Fibroblast of villous mesenchyme (primary cell): ENCODE data around the gene PIP5K1C. TPM values are rescaled to one million over a fixed set of nuclear protein-coding genes. Genes with fewer than 3 reads are reported as not detected.

Experiments
- DNase-seq: peaks from one replicate; pipeline ENCODE4 v3.0.0-alpha.2; 2010; ENCODE audit warnings: low read depth
- H3K4me3 ChIP-seq: 2 replicates; pipeline ENCODE4 v1.5.1; 2011; ENCODE audit warnings: low read depth, mild to moderate bottlenecking, low read length
- total RNA-seq: library from RNA; depleted of rRNA; stranded (reverse); fragments of >200 nt; gene quantifications from 2 replicates; pipeline ENCODE4 v1.2.3, GENCODE V29; 2012
- TF ChIP-seq, protein P1 (sequence below): IDR thresholded peaks from 2 replicates; pipeline ENCODE4 v1.5.1; 2012; ENCODE audit warnings: low read depth, mild to moderate bottlenecking, low read length; ENCODE audit not compliant: insufficient read depth

Gene PIP5K1C
- total RNA-seq, 1 donor, result 46.2 TPM

DNA sequence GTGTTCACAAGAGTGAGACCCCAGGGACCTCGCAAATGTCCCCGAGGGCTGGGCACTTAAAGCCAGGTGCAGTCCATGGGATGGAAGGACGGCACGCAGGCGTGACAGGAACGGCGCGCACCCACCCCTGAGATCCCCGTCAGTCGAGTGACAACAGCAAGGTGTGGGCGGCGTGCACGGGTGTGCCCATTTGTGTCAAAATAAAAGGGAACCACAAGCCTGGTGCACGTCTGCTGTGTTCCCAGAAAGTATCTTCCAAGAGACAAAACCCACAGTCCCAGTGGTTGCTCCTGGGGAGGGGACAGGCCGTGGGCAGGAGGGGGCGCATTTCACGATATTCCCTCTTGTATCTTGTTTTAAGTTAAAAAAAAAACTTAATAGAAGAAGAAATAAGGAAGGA lies 58.0 kb downstream of the PIP5K1C start:
- TF ChIP-seq, protein P1, sequence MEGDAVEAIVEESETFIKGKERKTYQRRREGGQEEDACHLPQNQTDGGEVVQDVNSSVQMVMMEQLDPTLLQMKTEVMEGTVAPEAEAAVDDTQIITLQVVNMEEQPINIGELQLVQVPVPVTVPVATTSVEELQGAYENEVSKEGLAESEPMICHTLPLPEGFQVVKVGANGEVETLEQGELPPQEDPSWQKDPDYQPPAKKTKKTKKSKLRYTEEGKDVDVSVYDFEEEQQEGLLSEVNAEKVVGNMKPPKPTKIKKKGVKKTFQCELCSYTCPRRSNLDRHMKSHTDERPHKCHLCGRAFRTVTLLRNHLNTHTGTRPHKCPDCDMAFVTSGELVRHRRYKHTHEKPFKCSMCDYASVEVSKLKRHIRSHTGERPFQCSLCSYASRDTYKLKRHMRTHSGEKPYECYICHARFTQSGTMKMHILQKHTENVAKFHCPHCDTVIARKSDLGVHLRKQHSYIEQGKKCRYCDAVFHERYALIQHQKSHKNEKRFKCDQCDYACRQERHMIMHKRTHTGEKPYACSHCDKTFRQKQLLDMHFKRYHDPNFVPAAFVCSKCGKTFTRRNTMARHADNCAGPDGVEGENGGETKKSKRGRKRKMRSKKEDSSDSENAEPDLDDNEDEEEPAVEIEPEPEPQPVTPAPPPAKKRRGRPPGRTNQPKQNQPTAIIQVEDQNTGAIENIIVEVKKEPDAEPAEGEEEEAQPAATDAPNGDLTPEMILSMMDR, result no peak
- H3K4me3 ChIP-seq, result no peak overlapping the region
- DNase-seq, result no peak

DNA sequence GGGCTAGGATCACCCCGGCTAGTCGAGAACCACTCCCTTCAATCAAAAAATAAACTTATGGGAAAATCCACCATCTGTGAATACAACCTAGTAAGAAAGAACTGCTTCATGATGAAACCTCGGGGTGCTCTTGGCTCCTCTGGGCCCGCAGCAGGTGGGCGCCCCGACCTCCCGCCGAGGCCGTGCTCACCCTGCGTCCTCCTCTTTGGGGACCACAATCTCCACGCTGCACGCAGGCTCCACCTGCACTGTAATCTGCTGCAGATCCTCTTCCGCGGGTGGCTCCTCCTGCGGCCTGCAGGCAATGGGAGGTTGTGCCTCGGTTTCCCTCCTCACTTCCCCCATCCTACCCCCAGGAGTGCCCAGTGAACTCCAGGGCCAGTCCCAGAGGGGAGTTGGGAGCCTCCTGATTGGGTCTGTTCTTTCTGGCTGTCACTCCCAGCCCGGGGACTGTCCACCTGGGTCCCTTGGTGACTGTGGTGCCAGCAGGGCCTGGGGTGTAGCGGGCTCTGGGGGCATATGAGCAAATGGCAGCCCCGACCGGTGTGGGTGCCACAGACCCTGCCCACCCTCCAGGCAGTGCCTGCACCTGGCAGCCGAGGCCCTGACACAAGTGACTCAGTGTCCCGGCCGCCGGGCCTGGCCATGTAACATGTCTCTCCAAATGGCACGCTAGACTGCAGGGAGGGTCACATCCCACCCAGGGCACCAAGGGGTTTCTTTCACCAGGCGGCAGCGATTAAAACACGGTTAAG lies 58.6 kb downstream of the PIP5K1C start:
- TF ChIP-seq, protein P1, result no peak
- no peak for DNase-seq

DNA sequence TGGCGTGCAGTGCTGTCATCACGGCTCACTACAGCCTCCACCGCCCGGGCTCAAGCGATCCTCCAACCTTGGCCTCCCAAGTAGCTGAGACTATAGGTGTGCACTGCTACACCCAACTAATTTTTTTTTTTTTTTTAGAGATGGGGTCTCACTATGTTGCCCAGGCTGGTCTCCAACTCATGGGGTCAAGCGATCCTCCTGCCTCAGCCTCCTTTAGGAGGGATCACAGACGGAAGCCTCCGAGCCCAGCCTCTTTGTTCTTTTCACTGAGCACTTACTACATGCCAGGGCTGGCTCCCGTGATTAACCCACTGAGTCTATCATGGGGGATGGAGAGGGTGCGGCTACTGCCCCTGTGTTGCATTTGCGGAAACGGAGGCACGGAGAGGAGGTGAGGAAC lies 60.8 kb downstream of the PIP5K1C start:
- H3K4me3 ChIP-seq, result no peak overlapping the region
- DNase-seq, result no peak
- TF ChIP-seq, protein P1, result no peak

More for the DNA sequence above, 58.6 kb downstream of the PIP5K1C start:
- no peak overlapping the region for H3K4me3 ChIP-seq

DNA sequence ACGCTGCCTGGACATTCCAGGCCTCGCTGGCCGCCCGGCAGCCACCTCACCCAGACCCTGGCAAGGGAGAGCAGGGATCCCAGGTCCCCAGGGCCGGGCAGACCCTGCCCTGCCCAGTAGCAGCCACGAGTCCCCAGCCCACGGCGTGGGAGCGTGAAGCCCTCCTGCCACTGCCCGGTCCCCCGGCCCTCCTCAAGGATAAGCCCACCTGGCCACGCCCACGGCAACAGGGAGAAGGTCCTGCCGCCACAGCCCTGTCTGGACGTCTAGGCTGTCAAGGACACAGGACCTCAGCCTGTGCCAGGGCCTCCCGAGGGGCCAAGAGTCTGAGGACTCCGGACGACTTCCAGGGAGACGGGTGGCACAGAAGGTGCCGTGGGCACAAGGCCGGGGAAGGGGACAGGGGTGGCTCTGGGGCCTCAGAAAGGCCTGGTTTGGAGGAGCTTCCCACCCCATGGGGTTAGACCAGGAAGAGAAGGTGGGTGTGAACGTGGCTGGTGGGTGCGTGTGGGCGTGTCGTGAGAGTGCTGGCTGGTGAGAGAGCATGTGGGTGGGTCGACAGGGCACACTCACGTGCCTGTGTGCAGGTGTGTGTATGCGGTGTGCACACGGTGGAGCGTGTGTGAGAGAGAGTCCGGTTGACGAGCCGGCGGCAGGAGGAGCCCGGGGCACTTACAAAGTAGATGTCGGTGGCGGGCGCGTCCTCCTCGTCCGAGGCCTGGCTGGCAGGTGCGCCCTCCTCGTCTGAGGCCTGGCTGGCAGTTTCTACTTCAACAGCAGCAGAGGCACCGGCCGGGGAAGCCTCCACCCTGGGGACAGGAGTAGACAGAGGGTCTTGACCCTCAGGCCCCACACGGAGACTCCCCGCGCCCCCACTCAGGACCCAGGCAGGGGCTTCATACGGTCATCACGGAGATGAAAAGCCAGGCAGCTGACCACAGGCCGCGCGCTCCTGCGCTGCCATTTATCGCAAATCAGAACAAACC lies 61.8 kb downstream of the PIP5K1C start:
- TF ChIP-seq, protein P1, result no peak
- no peak overlapping the region for H3K4me3 ChIP-seq

DNA sequence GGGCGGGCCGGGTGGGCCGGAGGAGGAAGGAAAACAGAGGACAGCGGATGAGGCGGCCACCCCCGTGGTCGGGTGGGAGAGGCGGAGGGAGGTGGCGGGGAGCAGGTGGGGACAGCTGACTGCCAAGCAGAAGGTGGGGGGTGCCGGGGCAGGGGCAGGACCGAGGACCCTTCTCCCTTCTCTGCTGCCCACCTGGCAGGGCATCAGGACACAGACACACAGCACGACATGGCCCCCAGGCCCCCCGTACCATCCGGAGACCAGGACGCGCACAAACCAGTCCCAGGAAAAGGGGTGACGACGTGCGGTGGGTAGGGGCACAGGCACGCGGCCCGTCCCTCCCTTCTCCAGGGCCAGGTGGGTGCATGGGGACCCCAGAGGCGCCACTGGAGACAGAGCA lies 62.6 kb downstream of the PIP5K1C start:
- no peak overlapping the region for H3K4me3 ChIP-seq

More for the DNA sequence above, 61.8 kb downstream of the PIP5K1C start:
- DNase-seq, result no peak

DNA sequence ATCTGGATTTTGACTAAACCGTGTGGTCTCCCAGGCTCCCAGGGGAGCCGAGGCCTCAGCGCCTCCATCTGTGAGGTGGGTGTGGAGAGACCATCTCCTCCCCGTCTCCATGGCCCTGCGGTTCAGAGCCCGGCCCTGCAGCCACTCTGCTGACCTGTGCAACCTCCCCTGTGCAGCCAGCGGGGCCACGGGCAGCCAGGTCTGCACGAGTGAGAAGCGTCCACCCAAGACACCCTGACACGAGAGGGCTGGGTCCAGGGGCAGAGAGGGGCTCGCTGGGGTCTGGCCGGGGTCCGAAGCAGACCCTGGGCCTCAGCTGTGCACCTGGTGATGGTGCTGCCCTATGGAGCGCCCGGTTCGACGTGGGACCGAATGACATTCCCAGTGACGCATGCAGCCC lies 63.3 kb downstream of the PIP5K1C start:
- TF ChIP-seq, protein P1, result no peak
- no peak for DNase-seq
- no peak overlapping the region for H3K4me3 ChIP-seq

More for the DNA sequence above, 62.6 kb downstream of the PIP5K1C start:
- TF ChIP-seq, protein P1, result no peak
- DNase-seq, result no peak
